ENCODE data around the gene ADGRL2.

ADGRL2 gene

GRCh38 chr1:82007804-82008203 is 207.1 kb downstream of the ADGRL2 start:
- H3K9me3 ChIP-seq (replicated peaks; ENCODE audit: low read length) = no peaks in the 10 kb centered on the region
- H3K9ac ChIP-seq (ENCODE audit: low read depth, low read length) = no peak overlapping the region
- H3K4me3 ChIP-seq (ENCODE audit: low read length) = no peak overlapping the region
- no peaks in the 10 kb centered on the region for H3K27me3 ChIP-seq (ENCODE audit: control insufficient read depth, insufficient read depth, low read length)
- no peaks in the 10 kb centered on the region for H3K4me1 ChIP-seq (ENCODE audit: control insufficient read depth, insufficient read depth, low read length)
- H3K36me3 ChIP-seq (ENCODE audit: insufficient read depth, low read length) = no peaks in the 10 kb centered on the region
- H3K4me2 ChIP-seq (ENCODE audit: low read length) = no peak overlapping the region

GRCh38 chr1:82013702-82014101 is 213.0 kb downstream of the ADGRL2 start:
- H3K9me3 ChIP-seq (replicated peaks; ENCODE audit: low read length) = no peaks in the 10 kb centered on the region
- H3K9ac ChIP-seq (ENCODE audit: low read depth, low read length) = no peak overlapping the region
- no peak overlapping the region for H3K4me2 ChIP-seq (ENCODE audit: low read length)
- no peak overlapping the region for H3K4me3 ChIP-seq (ENCODE audit: low read length)
- no peaks in the 10 kb centered on the region for H3K27me3 ChIP-seq (ENCODE audit: control insufficient read depth, insufficient read depth, low read length)
- H3K4me1 ChIP-seq (ENCODE audit: control insufficient read depth, insufficient read depth, low read length) = no peaks in the 10 kb centered on the region
- H3K36me3 ChIP-seq (ENCODE audit: insufficient read depth, low read length) = no peaks in the 10 kb centered on the region

GRCh38 chr1:82015444-82015843 is 214.7 kb downstream of the ADGRL2 start:
- no peak overlapping the region for H3K9ac ChIP-seq (ENCODE audit: low read depth, low read length)
- H3K36me3 ChIP-seq (ENCODE audit: insufficient read depth, low read length) = no peaks in the 10 kb centered on the region
- no peaks in the 10 kb centered on the region for H3K27me3 ChIP-seq (ENCODE audit: control insufficient read depth, insufficient read depth, low read length)
- no peak overlapping the region for H3K4me2 ChIP-seq (ENCODE audit: low read length)
- no peaks in the 10 kb centered on the region for H3K4me1 ChIP-seq (ENCODE audit: control insufficient read depth, insufficient read depth, low read length)
- no peaks in the 10 kb centered on the region for H3K9me3 ChIP-seq (replicated peaks; ENCODE audit: low read length)
- no peak overlapping the region for H3K4me3 ChIP-seq (ENCODE audit: low read length)

- Histone ChIP-seq H3K27me3 (ENCODE audit: control insufficient read depth, insufficient read depth, low read length) (no peaks in the 10 kb centered on the region), H3K4me2 (ENCODE audit: low read length) (no peak overlapping the region), H3K4me1 (ENCODE audit: control insufficient read depth, insufficient read depth, low read length) (no peaks in the 10 kb centered on the region), H3K9ac (ENCODE audit: low read depth, low read length) (no peak overlapping the region), H3K36me3 (ENCODE audit: insufficient read depth, low read length) (no peaks in the 10 kb centered on the region), H3K4me3 (ENCODE audit: low read length) (no peak overlapping the region), H3K9me3 (replicated peaks; ENCODE audit: low read length) (no peaks in the 10 kb centered on the region)
These were observed 217.6 kb downstream of the ADGRL2 start for GRCh38 chr1:82018319-82018718.

GRCh38 chr1:82019508-82019907 is 218.8 kb downstream of the ADGRL2 start:
- H3K9ac ChIP-seq (ENCODE audit: low read depth, low read length) = no peak overlapping the region
- H3K4me3 ChIP-seq (ENCODE audit: low read length) = no peak overlapping the region
- H3K36me3 ChIP-seq (ENCODE audit: insufficient read depth, low read length) = no peaks in the 10 kb centered on the region
- H3K9me3 ChIP-seq (replicated peaks; ENCODE audit: low read length) = no peaks in the 10 kb centered on the region
- no peak overlapping the region for H3K4me2 ChIP-seq (ENCODE audit: low read length)
- H3K4me1 ChIP-seq (ENCODE audit: control insufficient read depth, insufficient read depth, low read length) = no peaks in the 10 kb centered on the region
- no peaks in the 10 kb centered on the region for H3K27me3 ChIP-seq (ENCODE audit: control insufficient read depth, insufficient read depth, low read length)

- H3K4me3 ChIP-seq (ENCODE audit: low read length) = no peak overlapping the region
- no peaks in the 10 kb centered on the region for H3K27me3 ChIP-seq (ENCODE audit: control insufficient read depth, insufficient read depth, low read length)
- H3K4me2 ChIP-seq (ENCODE audit: low read length) = no peak overlapping the region
- H3K9me3 ChIP-seq (replicated peaks; ENCODE audit: low read length) = no peaks in the 10 kb centered on the region
- no peaks in the 10 kb centered on the region for H3K4me1 ChIP-seq (ENCODE audit: control insufficient read depth, insufficient read depth, low read length)
- H3K36me3 ChIP-seq (ENCODE audit: insufficient read depth, low read length) = no peaks in the 10 kb centered on the region
- H3K9ac ChIP-seq (ENCODE audit: low read depth, low read length) = no peak overlapping the region
These were observed 230.1 kb downstream of the ADGRL2 start for GRCh38 chr1:82030830-82031229.

- H3K36me3 ChIP-seq (ENCODE audit: insufficient read depth, low read length) = no peaks in the 10 kb centered on the region
- no peaks in the 10 kb centered on the region for H3K9me3 ChIP-seq (replicated peaks; ENCODE audit: low read length)
- no peaks in the 10 kb centered on the region for H3K27me3 ChIP-seq (ENCODE audit: control insufficient read depth, insufficient read depth, low read length)
- H3K4me1 ChIP-seq (ENCODE audit: control insufficient read depth, insufficient read depth, low read length) = no peaks in the 10 kb centered on the region
- no peak overlapping the region for H3K9ac ChIP-seq (ENCODE audit: low read depth, low read length)
- no peak overlapping the region for H3K4me2 ChIP-seq (ENCODE audit: low read length)
- H3K4me3 ChIP-seq (ENCODE audit: low read length) = no peak overlapping the region
These were observed 231.3 kb downstream of the ADGRL2 start for GRCh38 chr1:82032068-82032467.

GRCh38 chr1:82034812-82035211 is 234.1 kb downstream of the ADGRL2 start:
- Histone ChIP-seq H3K9me3 (replicated peaks; ENCODE audit: low read length) (no peaks in the 10 kb centered on the region), H3K27me3 (ENCODE audit: control insufficient read depth, insufficient read depth, low read length) (no peaks in the 10 kb centered on the region), H3K36me3 (ENCODE audit: insufficient read depth, low read length) (no peaks in the 10 kb centered on the region), H3K9ac (ENCODE audit: low read depth, low read length) (no peak overlapping the region), H3K4me2 (ENCODE audit: low read length) (no peak overlapping the region), H3K4me1 (ENCODE audit: control insufficient read depth, insufficient read depth, low read length) (no peaks in the 10 kb centered on the region), H3K4me3 (ENCODE audit: low read length) (no peak overlapping the region)

Measured in skeletal muscle satellite cell (primary cell).